Measurements from ENCODE around the gene TALDO1.

Gene TALDO1

DNA sequence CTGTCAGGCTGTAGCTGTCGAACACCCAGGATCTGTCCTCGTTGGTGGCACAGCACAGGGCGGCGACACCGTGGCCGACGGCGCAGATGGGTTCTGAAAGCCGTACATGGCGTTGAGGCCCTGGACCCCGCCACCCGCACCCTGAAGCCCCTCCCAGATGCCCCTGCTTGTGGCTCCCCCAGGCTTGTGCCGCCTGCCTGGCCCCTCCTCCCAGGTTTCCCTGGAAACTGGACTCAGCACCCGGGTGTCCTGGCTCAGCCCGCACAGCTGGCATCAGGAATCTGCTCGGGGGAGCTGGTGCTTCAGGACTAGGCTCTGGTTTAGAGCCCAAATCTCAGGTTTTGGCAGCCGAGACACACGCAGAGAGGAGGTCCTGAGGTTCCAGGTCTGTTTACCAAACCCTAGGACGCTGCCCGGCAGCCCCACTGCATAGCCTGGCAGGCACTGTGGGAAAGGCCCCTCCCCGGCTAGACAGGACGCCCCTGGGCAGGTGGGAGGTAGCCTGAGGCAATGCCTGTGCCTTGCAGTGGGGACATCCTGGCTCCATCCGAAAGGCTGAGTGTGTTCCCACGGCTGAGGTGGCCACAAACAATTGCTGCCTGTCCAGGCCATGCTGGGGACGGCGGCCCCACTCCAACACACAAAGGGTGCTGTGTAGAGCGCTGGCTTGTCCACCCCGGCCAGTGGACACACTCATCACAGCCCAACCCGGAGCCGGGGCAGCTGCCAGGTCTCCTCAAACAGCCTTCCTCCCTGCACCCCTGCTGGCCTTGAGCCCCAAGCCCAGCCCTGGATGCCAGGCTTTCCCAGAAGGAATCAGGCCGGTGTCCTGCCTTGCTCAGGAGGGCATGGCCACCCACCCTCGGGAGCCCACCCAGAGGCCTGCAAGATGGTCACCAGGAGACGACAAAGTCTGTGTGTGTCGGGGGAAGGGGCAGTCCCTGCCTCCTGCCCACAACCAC is 25.4 kb downstream of the TALDO1 start:
- no peak overlapping the region for H3K4me3 ChIP-seq (ENCODE audit: low read length)
- TF ChIP-seq, protein P1, sequence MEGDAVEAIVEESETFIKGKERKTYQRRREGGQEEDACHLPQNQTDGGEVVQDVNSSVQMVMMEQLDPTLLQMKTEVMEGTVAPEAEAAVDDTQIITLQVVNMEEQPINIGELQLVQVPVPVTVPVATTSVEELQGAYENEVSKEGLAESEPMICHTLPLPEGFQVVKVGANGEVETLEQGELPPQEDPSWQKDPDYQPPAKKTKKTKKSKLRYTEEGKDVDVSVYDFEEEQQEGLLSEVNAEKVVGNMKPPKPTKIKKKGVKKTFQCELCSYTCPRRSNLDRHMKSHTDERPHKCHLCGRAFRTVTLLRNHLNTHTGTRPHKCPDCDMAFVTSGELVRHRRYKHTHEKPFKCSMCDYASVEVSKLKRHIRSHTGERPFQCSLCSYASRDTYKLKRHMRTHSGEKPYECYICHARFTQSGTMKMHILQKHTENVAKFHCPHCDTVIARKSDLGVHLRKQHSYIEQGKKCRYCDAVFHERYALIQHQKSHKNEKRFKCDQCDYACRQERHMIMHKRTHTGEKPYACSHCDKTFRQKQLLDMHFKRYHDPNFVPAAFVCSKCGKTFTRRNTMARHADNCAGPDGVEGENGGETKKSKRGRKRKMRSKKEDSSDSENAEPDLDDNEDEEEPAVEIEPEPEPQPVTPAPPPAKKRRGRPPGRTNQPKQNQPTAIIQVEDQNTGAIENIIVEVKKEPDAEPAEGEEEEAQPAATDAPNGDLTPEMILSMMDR (conservative IDR thresholded peaks at IDR 0.05; ENCODE audit: low read length): no peak
- no peak for DNase-seq (ENCODE audit: low read depth)

DNA sequence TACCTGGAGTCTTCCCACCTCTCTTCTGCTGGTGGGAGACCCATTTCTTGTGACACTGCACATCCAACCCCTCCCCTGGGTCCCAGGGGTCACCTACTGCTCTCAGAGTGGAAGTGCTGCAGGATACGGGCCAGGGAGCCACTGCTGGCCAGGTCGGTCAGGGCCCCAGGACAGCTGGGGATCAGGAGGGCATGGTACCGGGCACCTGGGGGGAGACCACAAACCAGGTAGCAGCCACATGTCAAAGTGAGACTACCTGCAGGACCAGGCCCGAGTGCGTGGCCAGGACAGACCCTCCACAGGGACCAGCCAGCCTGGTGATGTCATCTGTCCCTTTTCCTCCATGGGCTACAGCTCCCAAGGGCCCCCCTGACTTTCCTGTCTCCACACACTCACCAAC is 26.2 kb downstream of the TALDO1 start:
- H3K4me3 ChIP-seq (ENCODE audit: low read length): no peak overlapping the region
- TF ChIP-seq, protein P1 (conservative IDR thresholded peaks at IDR 0.05; ENCODE audit: low read length): no peak
- DNase-seq (ENCODE audit: low read depth): no peak

DNA sequence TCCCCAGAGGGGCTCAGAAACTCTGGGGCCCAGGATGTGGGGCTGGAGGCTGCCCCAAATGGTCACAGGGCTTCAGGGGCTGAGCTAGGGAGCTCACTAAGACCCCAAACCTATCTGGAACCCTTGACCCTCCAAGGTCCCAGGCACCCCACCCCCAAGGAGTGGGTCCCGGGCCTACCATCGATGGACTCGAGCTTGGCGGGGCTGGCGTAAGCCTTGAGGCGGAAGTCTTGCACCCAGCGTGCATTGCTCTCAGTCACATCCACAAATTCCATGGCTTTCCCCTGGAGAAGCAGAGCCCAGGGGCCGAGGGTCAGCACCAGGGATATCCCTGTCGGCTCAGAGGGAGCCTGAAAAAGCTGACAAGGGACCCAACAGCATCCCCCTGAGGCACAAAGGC is 26.6 kb downstream of the TALDO1 start:
- TF ChIP-seq, protein P1 (conservative IDR thresholded peaks at IDR 0.05; ENCODE audit: low read length): no peak

DNA sequence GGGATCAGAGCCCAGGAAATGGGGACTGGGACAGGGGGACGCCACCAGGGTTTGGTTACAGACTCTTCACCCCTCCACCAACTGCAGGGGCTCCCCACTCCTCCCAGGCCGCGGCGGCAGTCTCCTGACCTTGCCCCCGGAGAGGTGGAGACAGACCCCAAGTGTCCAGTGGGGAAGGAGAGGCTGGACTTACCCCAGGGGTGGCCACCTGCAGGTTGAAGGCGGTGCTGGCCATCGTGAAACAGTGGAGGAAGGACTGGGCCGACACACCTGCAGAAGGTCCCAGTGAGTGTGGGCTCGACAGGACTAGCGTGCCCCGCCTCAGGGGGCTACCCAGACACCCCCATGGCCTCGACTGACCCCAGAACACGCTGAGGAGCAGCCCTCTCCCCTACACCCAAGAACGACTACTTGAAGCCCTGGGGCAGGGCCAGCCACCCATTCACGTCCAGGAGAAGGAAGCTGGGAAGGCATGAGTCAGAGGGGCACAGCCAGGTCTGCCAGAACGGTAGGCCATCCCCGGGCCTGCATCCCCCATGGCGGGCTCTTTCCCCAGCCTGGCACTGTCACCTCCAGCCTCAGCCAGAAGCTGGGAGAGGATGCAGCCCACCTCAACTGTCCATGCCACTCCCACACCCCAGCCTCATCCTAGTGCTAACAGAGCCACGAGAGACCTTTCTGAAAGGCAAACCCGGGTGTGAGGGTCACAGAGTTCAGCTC is 27.8 kb downstream of the TALDO1 start:
- TF ChIP-seq, protein P1 (conservative IDR thresholded peaks at IDR 0.05; ENCODE audit: low read length): no peak
- peak; percentile 22 for DNase-seq (ENCODE audit: low read depth)
- peak overlapping the region; percentile 82 for H3K4me3 ChIP-seq (ENCODE audit: low read length)

More for the DNA sequence above, 26.6 kb downstream of the TALDO1 start:
- DNase-seq (ENCODE audit: low read depth): no peak
- H3K4me3 ChIP-seq (ENCODE audit: low read length): no peak overlapping the region

DNA sequence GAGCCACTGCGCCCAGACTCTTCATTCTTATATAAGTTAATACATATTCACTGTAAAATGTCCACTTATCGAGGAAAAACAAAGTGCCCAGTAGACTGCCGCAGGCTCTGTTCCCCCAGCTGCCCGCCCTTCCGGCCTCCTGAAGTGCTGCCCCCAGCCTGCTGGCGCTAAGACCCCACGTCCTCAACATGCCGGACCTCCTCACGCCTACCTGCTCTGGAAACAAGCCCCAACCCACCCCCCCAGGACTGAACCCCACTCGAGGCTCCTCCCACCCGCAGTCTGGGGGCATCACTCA is 28.9 kb downstream of the TALDO1 start:
- TF ChIP-seq, protein P1 (conservative IDR thresholded peaks at IDR 0.05; ENCODE audit: low read length): no peak
- H3K4me3 ChIP-seq (ENCODE audit: low read length): peak overlapping the region; percentile 82
- DNase-seq (ENCODE audit: low read depth): no peak

DNA sequence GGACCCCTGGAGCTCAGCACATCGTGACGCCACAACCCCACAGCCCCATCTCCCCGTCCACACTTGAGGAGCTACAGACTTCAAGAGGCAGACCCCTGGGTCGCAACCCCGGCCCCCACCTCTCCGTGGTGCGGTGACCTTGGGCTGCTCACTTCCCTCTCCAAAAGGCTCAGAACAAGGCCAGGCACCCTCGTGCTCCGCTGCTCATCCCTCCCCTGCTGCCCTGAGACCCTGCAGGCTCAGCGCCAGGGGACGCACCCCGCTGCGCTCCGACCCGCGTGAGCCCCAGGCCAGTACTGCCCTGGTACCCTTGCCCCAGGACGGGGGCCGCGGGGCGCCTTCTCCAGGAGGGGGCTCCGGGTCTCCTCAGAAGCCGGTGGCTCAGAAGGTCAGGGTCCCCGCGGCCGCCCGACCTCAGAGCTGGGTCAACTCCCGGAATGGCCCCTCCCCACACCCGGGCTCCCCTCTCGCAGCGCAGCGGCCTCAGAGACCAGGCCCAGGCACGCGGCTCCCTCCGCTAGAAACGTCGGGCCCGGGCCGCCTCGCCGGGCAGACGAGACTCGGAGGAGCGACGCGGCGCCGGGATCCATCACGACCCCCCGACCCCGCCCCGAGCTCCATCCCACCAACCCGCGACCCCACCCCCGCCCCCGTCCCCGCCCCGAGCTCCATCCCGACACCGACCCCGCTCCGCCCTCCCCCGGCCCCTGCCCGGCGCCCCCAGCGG is 29.5 kb downstream of the TALDO1 start:
- DNase-seq (ENCODE audit: low read depth): no peak
- TF ChIP-seq, protein P1 (conservative IDR thresholded peaks at IDR 0.05; ENCODE audit: low read length): no peak

More for the DNA sequence above, 29.5 kb downstream of the TALDO1 start:
- peak overlapping the region; percentile 82 for H3K4me3 ChIP-seq (ENCODE audit: low read length)

All from AG10803 (cell line).